ENCODE measurements around the gene CAMP. TPM values are rescaled to one million over a fixed set of nuclear protein-coding genes. Genes with fewer than 3 reads are reported as not detected.

The CAMP gene
- total RNA-seq, 4 donors from 2014 or later: not detected

DNA sequence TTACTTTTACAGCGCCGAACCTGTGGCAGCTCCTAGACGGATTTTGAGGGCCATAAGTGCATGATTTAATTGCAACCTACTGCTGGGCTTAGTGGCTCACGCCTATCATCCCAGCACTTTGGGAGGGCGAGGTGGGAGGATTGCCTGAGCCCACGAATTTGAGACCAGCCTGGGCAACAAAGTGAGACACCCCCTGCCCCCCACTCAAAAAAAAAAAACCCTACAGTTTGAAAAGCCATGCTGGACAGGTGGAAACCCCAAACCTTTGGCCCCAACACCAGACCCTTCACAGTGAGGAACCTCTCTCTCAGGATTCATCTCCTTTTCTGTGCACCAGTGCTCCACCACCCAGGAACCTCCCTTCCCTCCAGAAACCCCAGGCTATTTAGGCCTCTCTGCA lies 34.0 kb upstream of the CAMP start:
- H3K9me3 ChIP-seq: no peaks in the 10 kb centered on the region
- no peak for DNase-seq (ENCODE audit: low spot score in 2 of 2)
- H3K4me3 ChIP-seq: no peak overlapping the region
- no peaks in the 10 kb centered on the region for H3K27me3 ChIP-seq
- H3K4me1 ChIP-seq: peaks cover 20% of the 10 kb centered on the region
- no peaks in the 10 kb centered on the region for H3K36me3 ChIP-seq
- WGBS: 95% methylated on average over 6 of the region's 6 CpGs
- TF ChIP-seq, protein P1, sequence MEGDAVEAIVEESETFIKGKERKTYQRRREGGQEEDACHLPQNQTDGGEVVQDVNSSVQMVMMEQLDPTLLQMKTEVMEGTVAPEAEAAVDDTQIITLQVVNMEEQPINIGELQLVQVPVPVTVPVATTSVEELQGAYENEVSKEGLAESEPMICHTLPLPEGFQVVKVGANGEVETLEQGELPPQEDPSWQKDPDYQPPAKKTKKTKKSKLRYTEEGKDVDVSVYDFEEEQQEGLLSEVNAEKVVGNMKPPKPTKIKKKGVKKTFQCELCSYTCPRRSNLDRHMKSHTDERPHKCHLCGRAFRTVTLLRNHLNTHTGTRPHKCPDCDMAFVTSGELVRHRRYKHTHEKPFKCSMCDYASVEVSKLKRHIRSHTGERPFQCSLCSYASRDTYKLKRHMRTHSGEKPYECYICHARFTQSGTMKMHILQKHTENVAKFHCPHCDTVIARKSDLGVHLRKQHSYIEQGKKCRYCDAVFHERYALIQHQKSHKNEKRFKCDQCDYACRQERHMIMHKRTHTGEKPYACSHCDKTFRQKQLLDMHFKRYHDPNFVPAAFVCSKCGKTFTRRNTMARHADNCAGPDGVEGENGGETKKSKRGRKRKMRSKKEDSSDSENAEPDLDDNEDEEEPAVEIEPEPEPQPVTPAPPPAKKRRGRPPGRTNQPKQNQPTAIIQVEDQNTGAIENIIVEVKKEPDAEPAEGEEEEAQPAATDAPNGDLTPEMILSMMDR (IDR thresholded peaks at IDR 0.05): no peak
- no peak for TF ChIP-seq EP300 (IDR thresholded peaks at IDR 0.05)
- H3K27ac ChIP-seq: no peak overlapping the region

DNA sequence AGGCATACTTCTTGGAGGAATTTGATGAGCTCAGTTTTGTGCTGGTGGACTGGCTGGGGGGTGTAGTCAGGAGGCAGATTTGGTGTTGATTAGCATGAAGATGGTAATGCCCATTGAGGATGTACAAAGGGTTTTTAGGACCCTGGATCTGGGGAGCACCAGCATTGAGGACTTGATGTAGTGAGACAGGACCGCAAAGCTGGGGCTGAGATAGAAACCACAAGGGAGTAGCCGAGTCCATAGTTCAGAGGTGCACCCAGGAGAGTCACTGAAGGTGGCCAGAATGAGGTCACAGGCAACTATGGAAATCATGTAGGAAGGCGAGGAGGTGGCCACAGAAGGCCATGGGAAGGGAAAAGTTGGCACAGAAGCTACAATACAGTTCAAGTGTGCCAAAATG lies 32.4 kb upstream of the CAMP start:
- Histone ChIP-seq H3K4me1 (peaks cover 26% of the 10 kb centered on the region), H3K36me3 (no peaks in the 10 kb centered on the region), H3K27me3 (no peaks in the 10 kb centered on the region), H3K27ac (no peak overlapping the region), H3K9me3 (no peaks in the 10 kb centered on the region), H3K4me3 (no peak overlapping the region)
- no peak for DNase-seq (ENCODE audit: low spot score in 2 of 2)
- TF ChIP-seq POLR2A (IDR thresholded peaks at IDR 0.05): no peak
- TF ChIP-seq EP300 (IDR thresholded peaks at IDR 0.05): no peak
- no peak for TF ChIP-seq POLR2AphosphoS5 (IDR thresholded peaks at IDR 0.05)
- TF ChIP-seq, protein P1 (IDR thresholded peaks at IDR 0.05): no peak
- 77% methylated on average over 3 of the region's 3 CpGs for WGBS

DNA sequence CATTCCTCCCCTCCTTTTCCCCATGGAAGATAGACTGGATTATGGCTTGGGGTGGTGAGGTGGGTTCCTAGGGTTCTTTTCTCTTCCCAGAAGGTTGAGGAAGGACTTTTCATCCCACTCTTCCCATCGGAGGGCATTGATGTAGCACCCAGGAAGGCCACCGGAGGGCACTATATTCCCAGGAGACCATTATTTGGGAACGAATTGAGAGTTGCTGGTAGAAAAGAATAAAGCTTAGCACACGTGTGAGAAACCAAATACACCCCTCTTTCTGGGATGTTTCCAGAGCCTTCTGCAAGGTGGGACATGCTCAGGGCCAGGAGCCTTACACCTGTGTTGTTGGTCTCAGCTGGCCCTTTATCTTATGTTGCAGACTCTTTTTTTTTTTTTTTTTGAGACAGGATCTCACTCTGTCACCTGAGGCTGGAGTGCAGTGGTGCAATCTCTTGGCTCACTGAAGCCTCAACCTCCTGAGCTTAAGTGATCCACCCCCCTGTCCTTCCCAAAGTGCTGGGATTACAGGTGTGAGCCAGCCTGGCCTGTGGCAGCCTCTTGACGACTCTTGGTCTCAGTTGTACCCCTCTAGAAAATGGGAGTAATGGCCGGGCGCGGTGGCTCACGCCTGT lies 28.7 kb upstream of the CAMP start:
- Histone ChIP-seq H3K4me3 (no peak overlapping the region), H3K27ac (no peak overlapping the region), H3K4me1 (peaks cover 9% of the 10 kb centered on the region), H3K36me3 (no peaks in the 10 kb centered on the region), H3K9me3 (no peaks in the 10 kb centered on the region), H3K27me3 (no peaks in the 10 kb centered on the region)
- no peak for DNase-seq (ENCODE audit: low spot score in 2 of 2)
- TF ChIP-seq, protein P1 (IDR thresholded peaks at IDR 0.05): peak; percentile 67 to 78
- no peak for TF ChIP-seq EP300 (IDR thresholded peaks at IDR 0.05)
- WGBS: 48% methylated on average over 9 of the region's 9 CpGs

DNA sequence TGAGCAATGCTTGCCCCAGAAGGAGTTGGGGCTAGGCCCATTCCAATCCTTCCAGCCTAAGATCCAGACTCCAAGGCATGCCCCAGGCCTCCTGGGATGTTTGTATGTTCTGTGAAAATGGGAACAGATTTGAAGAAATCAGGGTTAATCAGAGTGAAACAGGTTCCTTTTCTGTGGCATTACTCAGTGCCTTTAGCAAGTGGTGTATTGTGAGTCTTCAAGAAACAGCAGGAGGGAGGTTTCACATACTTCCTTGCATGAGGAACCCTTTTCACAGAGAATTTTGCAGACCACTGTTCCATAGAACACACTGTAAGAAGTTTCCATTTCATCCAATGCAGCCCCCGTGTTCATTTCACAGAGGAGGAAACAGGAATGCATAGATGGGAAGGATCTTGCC lies 26.7 kb upstream of the CAMP start:
- Histone ChIP-seq H3K9me3 (no peaks in the 10 kb centered on the region), H3K36me3 (no peaks in the 10 kb centered on the region), H3K27me3 (no peaks in the 10 kb centered on the region), H3K4me1 (peaks cover 9% of the 10 kb centered on the region), H3K27ac (no peak overlapping the region), H3K4me3 (no peak overlapping the region)
- TF ChIP-seq EP300 (IDR thresholded peaks at IDR 0.05) (no peak), POLR2AphosphoS5 (IDR thresholded peaks at IDR 0.05) (no peak), POLR2A (IDR thresholded peaks at IDR 0.05) (no peak)
- TF ChIP-seq, protein P1 (IDR thresholded peaks at IDR 0.05): no peak
- DNase-seq (ENCODE audit: low spot score in 2 of 2): peak in 1 of 2 donors; percentile 53
- 58% methylated on average over 1 of the region's 1 CpG for WGBS

DNA sequence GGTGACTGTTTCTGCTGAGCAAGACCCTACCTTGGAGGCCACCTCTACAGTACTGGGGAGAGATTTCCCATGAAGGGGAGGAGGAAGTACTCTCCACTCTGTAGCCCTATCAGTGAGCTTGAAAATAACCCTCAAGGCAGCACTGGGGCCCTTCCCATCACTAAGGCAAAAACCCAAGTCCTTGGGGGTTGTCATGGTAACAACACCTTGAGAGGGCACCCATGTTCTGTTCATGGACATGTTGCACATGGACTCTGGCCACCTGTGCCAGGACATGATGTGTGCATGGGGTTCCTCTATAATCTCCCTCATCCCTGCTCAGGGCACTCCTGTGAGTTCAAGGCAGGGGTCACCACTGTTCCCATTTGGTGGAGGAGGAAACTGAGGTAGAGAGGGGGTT lies 24.2 kb upstream of the CAMP start:
- no peak overlapping the region for H3K4me3 ChIP-seq
- H3K27ac ChIP-seq: no peak overlapping the region
- no peaks in the 10 kb centered on the region for H3K9me3 ChIP-seq
- DNase-seq (ENCODE audit: low spot score in 2 of 2): peak in 1 of 2 donors; percentile 35
- peaks cover 9% of the 10 kb centered on the region for H3K4me1 ChIP-seq
- TF ChIP-seq POLR2AphosphoS5 (IDR thresholded peaks at IDR 0.05): no peak
- TF ChIP-seq EP300 (IDR thresholded peaks at IDR 0.05): no peak
- TF ChIP-seq POLR2A (IDR thresholded peaks at IDR 0.05): no peak
- TF ChIP-seq, protein P1 (IDR thresholded peaks at IDR 0.05): no peak
- no peaks in the 10 kb centered on the region for H3K36me3 ChIP-seq
- H3K27me3 ChIP-seq: no peaks in the 10 kb centered on the region

Measured in suprapubic skin (tissue), 4 donors.